Activated naive CD4-positive, alpha-beta T cell treated with anti-CD3 and anti-CD28 coated beads, Interleukin-2, amount 50 U/mL, for 24 hours (primary cell): ENCODE data around the gene ZDHHC12.

Experiments
- H3K27ac Mint-ChIP-seq: one replicate; pipeline ENCODE4 v1.8.0; 2021; ENCODE audit warnings: mild to moderate bottlenecking, mixed read lengths
- H3K27me3 Mint-ChIP-seq: one replicate; pipeline ENCODE4 v1.8.0; 2021; ENCODE audit warnings: mixed read lengths
- H3K36me3 Mint-ChIP-seq: one replicate; pipeline ENCODE4 v1.8.0; 2021; ENCODE audit warnings: mixed read lengths
- H3K4me1 Mint-ChIP-seq: one replicate; pipeline ENCODE4 v1.8.0; 2021; ENCODE audit warnings: mixed read lengths
- H3K4me3 Mint-ChIP-seq: one replicate; pipeline ENCODE4 v1.8.0; 2021; ENCODE audit warnings: mild to moderate bottlenecking, mixed read lengths
- H3K9me3 Mint-ChIP-seq: one replicate; pipeline ENCODE4 v1.8.0; 2021; ENCODE audit warnings: mixed read lengths

The ZDHHC12 gene

DNA sequence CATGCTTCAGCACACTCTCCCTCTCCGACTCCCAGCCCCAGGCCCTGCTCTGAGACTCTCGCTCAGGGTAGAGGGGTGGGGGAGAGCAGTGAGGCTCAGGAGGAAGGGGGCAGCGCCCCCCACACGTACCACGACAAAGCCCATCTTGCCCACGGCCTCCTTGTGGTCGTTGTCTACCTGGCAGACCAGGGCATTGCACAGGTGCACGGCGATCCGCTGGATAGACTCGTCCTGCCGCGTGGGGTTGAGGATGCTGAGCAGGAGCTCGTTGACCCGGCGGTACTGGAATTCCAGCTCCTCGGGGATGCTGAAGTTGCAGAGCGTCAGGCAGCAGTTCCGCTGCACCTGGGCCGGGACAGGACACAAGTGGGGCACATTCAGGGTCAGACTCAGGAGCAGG, 18.5 kb upstream of the ZDHHC12 start:
- Mint-ChIP-seq H3K27ac (no peak overlapping the region), H3K36me3 (no peaks in the 10 kb centered on the region), H3K4me1 (no peaks in the 10 kb centered on the region), H3K9me3 (no peaks in the 10 kb centered on the region), H3K4me3 (no peak overlapping the region), H3K27me3 (no peaks in the 10 kb centered on the region)

DNA sequence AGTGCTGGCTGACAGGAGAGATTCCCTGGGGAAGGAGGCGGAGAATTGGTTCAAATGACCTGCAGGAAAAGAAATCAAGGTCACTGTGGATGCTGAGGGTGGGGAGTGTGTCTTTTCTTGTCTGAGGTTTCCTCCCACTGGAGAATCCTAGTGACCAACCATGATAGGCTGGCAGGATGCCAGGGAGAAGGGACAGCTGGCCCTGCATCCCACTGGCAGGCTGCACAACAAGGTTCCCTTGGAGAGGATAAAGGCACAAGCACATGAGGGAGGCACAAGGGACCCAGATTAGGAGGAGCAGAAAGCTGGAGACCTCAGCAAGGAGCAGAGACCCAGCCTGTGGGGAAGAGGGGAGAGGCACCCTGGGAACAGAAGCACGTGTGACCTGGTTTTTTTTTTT, 11.4 kb upstream of the ZDHHC12 start:
- Mint-ChIP-seq H3K4me1 (no peaks in the 10 kb centered on the region), H3K9me3 (no peaks in the 10 kb centered on the region), H3K27ac (peak overlapping the region; percentile 70), H3K4me3 (no peak overlapping the region), H3K36me3 (peaks cover 5% of the 10 kb centered on the region), H3K27me3 (no peaks in the 10 kb centered on the region)

DNA sequence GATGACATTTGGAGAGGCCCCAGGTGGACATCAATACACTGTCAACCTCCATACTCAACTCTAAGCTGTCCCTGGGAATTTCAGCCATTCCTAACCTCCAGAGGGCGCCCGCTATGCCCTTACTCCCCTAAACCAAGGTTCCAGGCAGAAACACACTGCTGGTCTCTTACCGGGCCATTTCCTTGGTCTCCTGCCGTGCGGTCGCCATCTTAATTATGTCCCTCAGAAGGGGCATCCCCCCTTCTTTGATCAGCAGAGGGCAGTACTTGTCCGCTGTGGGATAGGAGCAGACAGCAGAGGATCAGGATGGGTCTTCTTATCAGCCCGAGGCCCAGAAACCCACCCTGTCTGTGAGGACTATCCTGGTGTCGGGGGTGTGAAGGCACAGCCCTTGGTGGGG, 9.3 kb upstream of the ZDHHC12 start:
- H3K4me3 Mint-ChIP-seq, result no peak overlapping the region
- peaks cover 5% of the 10 kb centered on the region for H3K36me3 Mint-ChIP-seq
- no peak overlapping the region for H3K27ac Mint-ChIP-seq
- no peaks in the 10 kb centered on the region for H3K27me3 Mint-ChIP-seq
- H3K9me3 Mint-ChIP-seq, result no peaks in the 10 kb centered on the region
- H3K4me1 Mint-ChIP-seq, result peaks cover under 1% of the 10 kb centered on the region

DNA sequence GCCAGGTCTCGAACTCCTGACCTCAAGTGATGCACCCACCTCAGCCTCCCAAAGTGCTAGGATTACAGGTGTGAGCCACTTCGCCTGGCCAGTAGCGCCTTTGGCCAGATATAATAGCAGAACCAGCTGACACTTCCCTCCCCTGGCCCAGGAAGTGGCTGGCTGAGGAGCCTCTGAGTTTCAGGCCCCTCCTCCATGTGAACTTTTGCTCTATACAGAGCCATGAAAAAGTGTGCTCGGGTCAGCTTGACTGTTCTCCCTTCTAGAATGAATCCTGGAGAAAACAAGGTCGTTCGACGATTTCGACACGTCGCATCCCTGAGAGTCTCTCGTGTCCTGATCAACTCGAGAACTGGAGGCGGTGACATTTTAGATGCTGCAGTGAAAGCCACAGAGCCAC, 8.6 kb upstream of the ZDHHC12 start:
- H3K4me3 Mint-ChIP-seq, result no peak overlapping the region
- no peaks in the 10 kb centered on the region for H3K9me3 Mint-ChIP-seq
- peaks cover 5% of the 10 kb centered on the region for H3K36me3 Mint-ChIP-seq
- peaks cover 7% of the 10 kb centered on the region for H3K4me1 Mint-ChIP-seq
- no peaks in the 10 kb centered on the region for H3K27me3 Mint-ChIP-seq
- H3K27ac Mint-ChIP-seq, result no peak overlapping the region

DNA sequence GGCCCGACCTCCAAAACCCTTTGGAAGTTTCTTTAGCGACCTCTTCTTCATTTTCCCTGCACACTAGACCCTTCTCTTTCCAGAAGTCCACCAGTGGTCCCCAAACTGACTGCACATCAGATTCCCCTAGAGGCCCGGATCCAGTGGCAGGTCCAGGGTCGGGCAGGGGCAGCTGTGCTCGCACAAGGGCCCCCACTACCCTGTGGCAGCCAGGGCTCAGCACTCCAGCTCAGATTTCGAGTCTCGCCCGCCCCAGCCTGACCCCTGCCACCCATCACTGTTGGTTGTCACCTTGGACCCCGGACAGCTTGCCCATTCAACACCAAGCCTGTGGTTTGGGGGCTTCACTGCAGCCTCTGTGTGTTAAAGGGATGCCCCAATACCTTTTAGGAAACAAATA, 7.8 kb upstream of the ZDHHC12 start:
- peaks cover 5% of the 10 kb centered on the region for H3K36me3 Mint-ChIP-seq
- no peak overlapping the region for H3K4me3 Mint-ChIP-seq
- peaks cover 16% of the 10 kb centered on the region for H3K4me1 Mint-ChIP-seq
- H3K27ac Mint-ChIP-seq, result no peak overlapping the region
- no peaks in the 10 kb centered on the region for H3K9me3 Mint-ChIP-seq
- no peaks in the 10 kb centered on the region for H3K27me3 Mint-ChIP-seq

DNA sequence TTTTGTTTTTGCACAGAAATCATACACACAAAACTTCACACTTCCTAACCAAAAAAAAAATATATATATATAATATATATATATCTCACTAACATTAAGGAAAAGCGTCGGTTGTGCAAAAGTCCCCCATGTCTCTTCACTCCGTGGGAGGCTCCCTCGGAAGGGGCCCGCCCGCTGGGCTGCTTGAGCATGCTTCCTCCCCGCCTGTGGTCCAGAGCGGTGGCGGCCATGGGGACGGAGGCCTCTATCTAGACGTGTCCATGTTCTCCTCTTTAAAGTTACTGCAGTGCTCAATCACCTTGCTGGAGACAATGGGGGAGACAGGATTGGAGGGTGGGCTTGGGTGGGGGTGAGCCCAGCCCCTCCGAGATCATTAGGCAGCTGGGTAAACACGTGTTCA, 7.2 kb upstream of the ZDHHC12 start:
- Mint-ChIP-seq H3K4me1 (peaks cover 20% of the 10 kb centered on the region), H3K27ac (no peak overlapping the region), H3K36me3 (peaks cover 5% of the 10 kb centered on the region), H3K27me3 (no peaks in the 10 kb centered on the region), H3K4me3 (no peak overlapping the region), H3K9me3 (no peaks in the 10 kb centered on the region)

DNA sequence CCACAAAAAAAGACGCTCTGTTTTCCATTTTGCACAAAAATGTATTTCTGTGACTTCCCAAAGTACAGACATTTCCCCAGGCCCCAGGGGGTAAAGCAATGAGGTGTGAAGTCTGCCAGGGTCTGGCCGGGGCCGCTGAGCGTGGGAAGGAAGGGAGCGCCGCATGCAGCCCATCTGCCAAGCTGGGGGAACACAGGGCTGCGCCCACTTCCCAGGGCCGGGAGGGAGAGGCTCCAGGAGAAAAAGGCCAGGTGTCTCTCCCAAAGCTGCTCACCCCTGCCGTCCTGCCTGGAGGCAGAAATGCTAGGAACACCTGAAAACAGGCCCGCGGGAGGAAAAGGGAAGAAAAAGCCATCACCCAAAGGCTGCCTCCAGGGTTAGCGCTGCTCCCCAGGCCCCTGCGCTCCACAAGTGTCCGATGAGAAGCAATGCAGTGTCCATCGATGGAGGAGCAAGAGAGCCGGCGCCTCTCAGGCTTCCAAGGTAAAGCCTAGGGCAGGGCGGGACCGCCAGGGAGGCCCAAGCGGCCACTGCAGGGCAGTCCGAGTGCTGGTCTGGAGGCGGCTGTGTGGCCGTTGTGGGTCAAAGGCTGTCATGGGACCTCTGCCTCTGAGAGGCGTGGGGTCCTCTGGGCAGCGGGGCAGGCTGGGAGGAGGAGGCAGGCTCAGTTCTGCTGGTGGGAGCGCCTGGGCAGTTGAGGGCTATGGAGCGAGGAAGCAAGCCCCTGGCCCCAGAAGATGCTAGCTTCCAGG, 6.0 kb upstream of the ZDHHC12 start:
- no peak overlapping the region for H3K4me3 Mint-ChIP-seq
- H3K27me3 Mint-ChIP-seq, result no peaks in the 10 kb centered on the region
- H3K4me1 Mint-ChIP-seq, result peaks cover 30% of the 10 kb centered on the region
- H3K27ac Mint-ChIP-seq, result no peak overlapping the region
- no peaks in the 10 kb centered on the region for H3K9me3 Mint-ChIP-seq
- H3K36me3 Mint-ChIP-seq, result no peaks in the 10 kb centered on the region

DNA sequence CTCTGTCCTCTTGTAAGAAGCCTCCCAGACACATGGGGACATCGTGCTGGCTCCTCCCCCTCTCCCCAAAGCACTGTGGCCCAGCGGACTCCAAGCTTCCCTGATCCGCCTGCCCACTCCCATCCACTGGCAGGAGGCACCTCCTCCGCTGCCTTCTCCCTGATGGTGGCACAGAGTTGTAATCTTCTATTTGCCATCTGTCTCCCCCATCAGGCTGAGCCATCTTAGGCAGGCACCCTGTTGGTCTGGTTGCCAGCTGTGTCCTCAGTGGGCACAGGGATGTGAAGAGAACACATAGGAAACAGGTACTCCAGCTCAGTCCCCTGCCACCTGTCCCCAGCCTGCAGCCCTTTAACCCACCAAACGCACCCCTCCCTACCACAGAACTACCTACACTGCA, 5.4 kb upstream of the ZDHHC12 start:
- H3K27ac Mint-ChIP-seq, result no peak overlapping the region
- no peaks in the 10 kb centered on the region for H3K36me3 Mint-ChIP-seq
- peaks cover 36% of the 10 kb centered on the region for H3K4me1 Mint-ChIP-seq
- H3K4me3 Mint-ChIP-seq, result no peak overlapping the region
- H3K27me3 Mint-ChIP-seq, result no peaks in the 10 kb centered on the region
- no peaks in the 10 kb centered on the region for H3K9me3 Mint-ChIP-seq

DNA sequence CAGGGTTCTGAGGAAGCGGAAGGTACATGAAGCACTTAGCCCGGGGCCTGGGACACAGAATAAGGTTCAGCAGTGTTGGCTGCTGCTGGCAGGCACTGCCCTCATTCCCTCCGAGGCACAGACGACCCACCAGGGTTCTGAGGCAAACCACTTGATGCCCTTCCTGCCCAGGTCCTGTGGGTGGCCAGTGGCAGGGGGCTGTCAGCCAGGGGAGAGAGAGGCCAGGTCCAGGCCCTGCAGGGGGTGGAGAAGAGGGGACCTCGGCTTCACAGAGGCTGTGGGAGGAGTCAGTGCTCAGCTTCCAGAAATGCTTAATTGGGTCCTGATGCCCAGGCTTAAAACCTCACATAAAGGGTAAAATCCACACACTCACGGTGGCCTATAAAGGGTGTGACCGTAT, 4.4 kb upstream of the ZDHHC12 start:
- Mint-ChIP-seq H3K27ac (no peak overlapping the region), H3K4me1 (peaks cover 43% of the 10 kb centered on the region), H3K4me3 (no peak overlapping the region), H3K36me3 (no peaks in the 10 kb centered on the region), H3K9me3 (no peaks in the 10 kb centered on the region), H3K27me3 (no peaks in the 10 kb centered on the region)

DNA sequence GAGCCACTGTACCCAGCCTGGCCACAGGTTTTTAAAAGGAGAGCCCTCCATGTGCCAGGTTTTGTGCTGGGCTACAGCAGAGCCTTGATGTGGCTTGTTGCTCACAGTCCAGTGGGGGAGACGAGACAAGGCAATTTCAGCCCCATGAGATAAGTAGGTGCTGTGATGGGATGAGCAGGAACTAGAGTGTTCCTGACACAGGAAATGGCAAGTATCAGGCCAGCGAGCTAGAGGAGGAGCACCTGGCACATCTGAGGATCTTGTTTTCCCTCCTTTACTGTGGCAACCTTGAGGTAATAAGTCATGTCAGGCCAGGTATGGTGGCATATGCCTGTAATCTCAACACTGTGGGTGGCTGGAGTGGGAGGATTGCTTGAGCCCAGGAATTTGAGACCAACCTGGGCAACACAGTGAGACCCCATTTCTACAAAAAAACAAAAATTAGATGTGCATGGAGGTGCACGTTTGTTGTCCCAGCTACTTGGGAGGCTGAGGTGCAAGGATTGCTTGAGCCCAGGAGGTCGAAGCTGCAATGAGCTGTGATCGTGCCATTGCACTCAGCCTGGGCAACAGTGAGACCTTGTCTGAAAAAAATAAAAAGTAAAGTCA, 3.8 kb upstream of the ZDHHC12 start:
- Mint-ChIP-seq H3K36me3 (no peaks in the 10 kb centered on the region), H3K27ac (peak overlapping the region; percentile 55), H3K9me3 (no peaks in the 10 kb centered on the region), H3K4me1 (peaks cover 48% of the 10 kb centered on the region), H3K27me3 (no peaks in the 10 kb centered on the region), H3K4me3 (no peak overlapping the region)

DNA sequence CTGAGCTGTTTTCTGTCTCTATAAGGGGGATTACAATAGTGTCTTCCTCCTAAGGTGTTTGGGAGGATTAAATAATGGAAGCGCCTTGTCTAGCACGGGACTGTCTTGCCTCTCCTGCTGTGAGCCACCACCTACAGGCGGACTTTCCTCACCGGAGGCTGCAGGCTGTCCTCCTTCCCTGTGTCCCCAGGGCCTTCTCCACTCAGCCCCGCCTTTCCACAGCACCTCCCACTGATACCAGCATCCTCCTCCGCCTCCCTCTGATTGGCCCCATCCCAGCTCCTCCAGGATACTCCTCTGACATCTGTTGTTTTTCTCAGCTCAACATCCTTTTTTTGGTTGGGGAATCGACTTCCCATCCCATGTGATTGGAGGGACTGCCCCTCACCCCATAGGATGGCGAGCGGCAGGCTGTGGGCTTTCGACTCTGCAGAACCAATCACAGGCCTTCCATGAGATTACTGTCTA, 851 bp upstream of the ZDHHC12 start:
- peak overlapping the region; percentile 85 for H3K27ac Mint-ChIP-seq
- peak overlapping the region; percentile 94 for H3K4me3 Mint-ChIP-seq
- no peaks in the 10 kb centered on the region for H3K9me3 Mint-ChIP-seq
- no peaks in the 10 kb centered on the region for H3K27me3 Mint-ChIP-seq
- no peaks in the 10 kb centered on the region for H3K36me3 Mint-ChIP-seq
- peaks cover 51% of the 10 kb centered on the region for H3K4me1 Mint-ChIP-seq

DNA sequence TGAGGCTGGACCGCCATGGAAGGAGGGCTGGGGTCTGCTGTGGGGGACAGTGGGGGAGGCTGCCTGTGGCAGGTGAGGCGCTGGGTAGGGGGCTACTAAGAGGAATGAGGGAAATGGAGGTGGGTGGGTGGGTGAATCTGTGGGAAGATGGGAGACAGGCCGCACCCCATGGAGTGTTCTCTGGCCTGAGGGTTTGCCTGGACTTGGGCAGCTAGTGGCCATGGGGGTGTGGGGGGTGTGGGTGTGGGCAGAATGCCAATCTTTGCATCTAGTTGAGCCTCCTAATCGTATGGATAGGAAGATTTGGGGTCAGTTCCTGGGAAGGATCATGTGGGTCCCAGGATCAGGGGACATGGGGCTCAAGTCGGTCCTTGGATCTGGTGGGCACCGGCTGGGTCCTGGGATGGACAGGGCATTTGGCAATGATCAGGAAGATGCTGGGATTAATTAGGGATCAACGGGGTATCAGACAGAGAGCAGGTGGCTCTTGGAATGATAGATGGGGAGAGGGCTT, 518 bp downstream of the ZDHHC12 start:
- H3K9me3 Mint-ChIP-seq, result no peaks in the 10 kb centered on the region
- H3K27me3 Mint-ChIP-seq, result no peaks in the 10 kb centered on the region
- H3K36me3 Mint-ChIP-seq, result no peaks in the 10 kb centered on the region
- peak overlapping the region; percentile 89 for H3K27ac Mint-ChIP-seq
- H3K4me3 Mint-ChIP-seq, result peak overlapping the region; percentile 94
- peaks cover 51% of the 10 kb centered on the region for H3K4me1 Mint-ChIP-seq

DNA sequence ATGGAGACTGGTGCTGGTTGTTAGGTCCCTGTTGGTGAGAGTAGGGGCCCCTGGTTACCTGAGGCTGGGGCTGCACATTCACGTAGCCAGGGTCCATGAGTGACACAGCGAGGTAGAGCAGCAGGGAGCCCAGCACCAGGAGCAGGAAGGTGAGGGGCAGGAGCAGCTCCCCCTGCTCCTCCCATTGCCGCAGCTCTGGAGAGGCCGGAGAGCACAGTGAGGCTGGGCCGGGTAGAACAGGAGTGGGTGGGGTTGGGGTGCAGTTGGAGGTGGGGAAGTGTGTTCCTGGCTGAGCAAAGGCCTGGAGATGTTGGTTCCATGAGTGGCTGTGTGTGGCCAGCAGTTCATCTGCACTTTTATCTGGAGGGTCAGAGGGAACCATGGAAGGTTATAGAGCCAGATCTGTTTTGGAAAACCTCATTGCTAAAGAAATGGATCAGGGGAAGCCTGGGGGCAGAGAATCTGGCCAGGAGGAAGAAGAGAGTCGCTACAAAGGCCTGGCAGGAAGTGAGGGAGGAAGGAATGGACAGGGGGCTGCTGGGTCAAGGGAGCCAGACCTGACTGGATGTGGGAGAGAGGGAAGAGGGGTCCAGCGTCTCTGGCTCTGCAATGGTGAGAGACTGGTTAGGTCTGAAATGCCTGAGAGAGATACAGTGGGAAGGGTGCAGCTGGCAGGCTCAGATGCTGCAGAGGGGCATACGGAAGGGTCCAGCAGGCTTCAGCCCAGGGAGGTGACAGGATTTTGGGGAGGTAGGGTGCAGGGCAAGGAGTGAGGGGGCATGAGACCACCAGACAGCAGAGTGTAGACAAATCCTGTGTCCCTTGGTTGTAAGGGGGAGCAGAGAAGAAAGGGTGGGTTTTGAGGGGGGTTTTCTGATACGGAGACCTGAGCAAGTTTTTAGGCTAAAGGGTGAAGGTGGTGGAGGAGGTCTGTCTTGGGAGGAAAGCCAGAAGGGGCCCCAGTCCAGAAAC, 1.3 kb downstream of the ZDHHC12 start:
- Mint-ChIP-seq H3K4me3 (peak overlapping the region; percentile 94), H3K9me3 (no peaks in the 10 kb centered on the region), H3K27ac (peak overlapping the region; percentile 73), H3K36me3 (no peaks in the 10 kb centered on the region), H3K27me3 (no peaks in the 10 kb centered on the region), H3K4me1 (peaks cover 44% of the 10 kb centered on the region)

DNA sequence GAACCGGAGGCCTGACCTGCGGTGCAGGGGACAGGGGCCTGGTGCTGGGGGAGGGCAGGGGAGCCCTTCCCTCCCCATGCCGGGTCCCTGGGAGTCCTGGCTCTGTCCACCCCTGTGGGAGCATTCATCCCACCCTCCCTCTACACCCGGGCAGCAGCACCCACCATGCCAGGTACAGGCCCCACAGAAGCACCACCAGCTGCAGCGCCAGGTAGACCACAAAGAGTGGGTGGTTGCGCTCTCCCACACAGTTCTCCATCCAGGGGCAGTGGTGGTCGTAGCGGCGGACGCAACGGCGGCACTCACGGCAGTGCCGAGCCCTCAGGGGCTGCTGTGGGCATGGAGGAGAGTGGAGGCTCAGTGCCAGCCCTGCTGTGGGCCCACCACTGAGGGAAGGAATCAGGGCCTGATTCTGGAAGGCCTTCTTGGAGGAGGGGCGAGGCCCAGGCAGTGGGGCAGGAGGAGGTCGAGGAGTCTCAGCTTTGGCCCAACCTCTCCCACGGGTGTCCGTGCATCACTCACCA, 2.4 kb downstream of the ZDHHC12 start:
- Mint-ChIP-seq H3K27me3 (no peaks in the 10 kb centered on the region), H3K4me1 (peaks cover 34% of the 10 kb centered on the region), H3K36me3 (no peaks in the 10 kb centered on the region), H3K27ac (no peak overlapping the region), H3K9me3 (no peaks in the 10 kb centered on the region), H3K4me3 (no peak overlapping the region)

DNA sequence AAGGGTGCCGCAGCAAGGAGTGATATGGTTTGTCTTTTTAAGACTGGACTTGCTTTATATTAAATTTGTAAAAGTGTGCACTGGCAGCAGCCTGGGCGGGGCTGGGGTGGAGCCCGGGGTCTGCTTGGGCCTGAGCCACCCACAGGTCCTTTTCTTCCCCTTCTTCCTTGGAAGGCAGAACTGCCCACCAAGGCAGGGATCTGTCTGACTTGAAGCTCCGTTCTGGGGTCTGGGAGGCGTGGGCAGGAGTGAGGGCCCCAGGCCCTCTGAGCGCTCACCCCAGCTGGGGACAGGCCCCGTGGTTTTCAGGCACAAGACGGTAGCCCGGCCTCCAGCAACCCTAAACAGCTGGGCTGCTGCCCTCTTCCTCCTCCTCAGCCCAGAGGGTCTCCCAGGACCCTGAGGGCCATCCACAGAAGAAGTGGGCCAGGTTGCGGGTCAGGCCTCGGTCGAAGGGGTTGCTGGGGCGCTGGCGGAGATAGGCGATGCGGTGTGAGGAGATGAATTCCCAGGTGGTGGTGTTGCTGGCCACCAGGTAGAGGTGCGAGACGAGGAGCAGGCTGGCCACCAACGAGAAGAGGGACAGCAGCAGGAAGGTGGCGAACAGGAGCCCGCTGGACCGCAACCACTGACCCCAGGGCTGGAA, 3.0 kb downstream of the ZDHHC12 start:
- H3K36me3 Mint-ChIP-seq, result no peaks in the 10 kb centered on the region
- no peaks in the 10 kb centered on the region for H3K27me3 Mint-ChIP-seq
- H3K4me3 Mint-ChIP-seq, result peak overlapping the region; percentile 36
- peaks cover 29% of the 10 kb centered on the region for H3K4me1 Mint-ChIP-seq
- H3K9me3 Mint-ChIP-seq, result no peaks in the 10 kb centered on the region
- H3K27ac Mint-ChIP-seq, result no peak overlapping the region
